Ramos (cell line): Measurements from ENCODE around the gene INO80.

ENCODE experiments used
- in situ Hi-C: fragments of 300-500 bp; cut with MboI; formaldehyde crosslinking; loops from one replicate; pipeline ENCODE4 v1.14.3; 2022; ENCODE audit warnings: low sequenced_read_pairs; ENCODE audit not compliant: unreplicated experiment

The INO80 gene

DNA sequence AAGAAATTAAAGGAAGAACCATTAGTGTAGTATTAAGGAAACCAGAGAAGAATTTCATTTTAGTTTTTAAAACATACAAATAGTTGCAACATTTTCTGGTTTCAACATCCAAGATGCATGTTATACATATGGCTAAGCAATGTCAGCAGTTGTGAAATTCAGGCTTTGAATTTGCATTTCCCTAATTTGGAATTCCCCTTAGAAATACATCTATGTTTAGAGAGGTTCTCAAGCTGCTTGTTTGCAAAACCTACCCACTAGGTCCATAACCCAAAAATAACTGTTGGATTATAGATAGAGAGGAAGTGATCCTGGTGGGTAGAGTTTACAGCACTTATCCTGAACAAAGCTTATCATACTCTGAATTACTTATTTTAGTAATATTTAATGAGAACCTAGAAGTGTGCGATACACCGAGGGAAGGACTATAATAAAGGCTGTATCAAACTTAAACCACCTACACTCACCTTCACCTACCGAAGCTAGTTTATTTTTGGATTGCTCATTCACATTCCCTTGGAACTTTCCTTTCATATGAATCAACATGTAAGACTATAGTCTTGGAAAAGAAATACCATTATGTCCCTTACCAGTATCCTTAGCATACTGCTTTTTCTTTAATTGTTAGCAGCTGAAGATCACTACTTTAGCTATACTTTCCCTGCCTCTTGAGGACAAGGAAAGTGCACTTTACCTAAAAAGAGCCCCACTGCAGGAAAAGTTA, 102.2 kb downstream of the INO80 start:
- in situ Hi-C loops = no loop called here

- in situ Hi-C loops = no loop called here
Observed at GRCh38 chr15:41011055-41011815, 104.8 kb downstream of the INO80 start.

GRCh38 chr15:41010345-41010744, 105.7 kb downstream of the INO80 start:
- in situ Hi-C loops = no loop called here

GRCh38 chr15:41006479-41006878, 109.6 kb downstream of the INO80 start:
- in situ Hi-C loops = no loop called here

- in situ Hi-C loops = no loop called here
Observed at GRCh38 chr15:41004490-41004889, 111.6 kb downstream of the INO80 start.

DNA sequence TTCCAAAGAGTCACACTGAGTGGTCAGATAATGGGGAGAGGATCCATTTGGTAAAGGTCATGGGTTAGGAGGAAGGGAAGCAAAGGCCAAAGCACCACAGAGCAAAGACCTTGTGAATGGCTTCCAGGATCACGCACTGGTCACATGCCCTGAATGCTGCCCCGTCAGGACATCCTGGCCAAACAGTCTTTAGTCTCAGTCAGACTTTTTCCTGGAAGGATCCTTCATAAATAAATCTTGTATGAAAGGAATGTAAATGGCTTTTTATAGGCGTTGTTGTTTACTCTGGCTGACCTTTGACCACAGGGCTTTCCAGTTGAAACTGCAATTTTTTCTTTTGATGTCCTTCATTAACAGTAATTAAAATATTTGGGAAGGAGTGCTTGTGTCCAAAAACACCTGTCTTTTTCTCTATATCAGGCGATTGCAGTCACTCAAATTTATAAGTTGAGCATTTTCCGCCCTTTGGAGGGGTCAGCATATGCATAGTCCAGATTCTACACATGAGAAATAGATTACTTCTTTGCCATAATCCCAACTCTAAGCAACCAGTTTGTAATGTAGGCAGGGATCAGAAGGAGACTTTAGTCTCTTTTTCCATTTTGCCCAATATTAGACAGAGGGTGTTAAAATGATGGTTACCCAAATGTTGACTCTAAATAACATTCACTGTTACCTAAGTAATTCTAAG, 114.4 kb downstream of the INO80 start:
- in situ Hi-C loops = no loop called here

- in situ Hi-C loops = no loop called here
Observed at GRCh38 chr15:40999190-40999589, 116.9 kb downstream of the INO80 start.

GRCh38 chr15:40995656-40996055, 120.4 kb downstream of the INO80 start:
- in situ Hi-C loops = no loop called here

- in situ Hi-C loops = no loop called here
Observed at GRCh38 chr15:40992825-40993224, 123.3 kb downstream of the INO80 start.

DNA sequence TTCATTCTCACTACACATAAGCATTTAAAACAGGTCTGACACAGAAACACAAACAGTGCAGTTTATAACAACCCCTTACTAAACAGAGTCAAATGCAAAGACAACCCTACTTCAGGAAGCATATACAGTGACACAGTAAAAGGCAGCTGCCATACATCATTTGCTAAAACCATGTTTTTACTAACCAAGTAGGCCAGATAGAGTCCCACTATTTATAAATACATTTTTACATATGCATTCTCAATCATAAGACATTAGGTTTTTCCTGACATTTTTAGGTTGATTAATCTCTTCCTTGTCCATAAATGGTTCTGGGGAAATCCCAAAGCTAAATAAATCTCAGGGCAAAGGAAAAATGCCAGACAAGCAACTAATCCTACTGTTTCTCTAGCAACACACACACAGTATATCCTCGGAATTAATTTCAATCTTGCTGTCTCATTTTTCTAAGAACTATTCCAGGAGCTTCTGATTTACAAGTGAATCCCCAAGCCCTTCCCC, 123.8 kb downstream of the INO80 start:
- in situ Hi-C loops = no loop called here

GRCh38 chr15:40991355-40991754, 124.7 kb downstream of the INO80 start:
- in situ Hi-C loops = no loop called here

- in situ Hi-C loops = no loop called here
Observed at GRCh38 chr15:40990789-40991188, 125.3 kb downstream of the INO80 start.

DNA sequence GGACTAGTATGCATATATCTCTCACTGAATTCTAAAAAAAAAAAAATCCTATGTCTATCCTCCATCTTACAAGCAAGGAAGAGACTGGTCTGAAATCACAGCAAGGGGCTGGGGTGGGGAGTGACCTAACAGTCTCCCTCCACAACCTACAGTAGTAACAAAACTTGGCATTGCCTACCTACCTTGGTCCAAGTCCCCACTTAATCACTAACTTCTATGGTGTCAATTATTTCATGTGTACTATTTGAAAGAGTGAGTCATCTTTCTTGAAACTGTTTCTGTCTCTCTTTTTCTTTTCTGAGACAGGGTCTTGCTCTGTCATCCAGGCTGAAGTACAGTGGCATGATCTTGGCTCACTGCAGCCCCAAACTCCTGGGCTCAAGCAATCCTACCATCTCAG, 126.0 kb downstream of the INO80 start:
- in situ Hi-C loops = no loop called here

- in situ Hi-C loops = no loop called here
Observed at GRCh38 chr15:40988156-40988555, 127.9 kb downstream of the INO80 start.

- in situ Hi-C loops = no loop called here
Observed at GRCh38 chr15:40986820-40987219, 129.3 kb downstream of the INO80 start.

DNA sequence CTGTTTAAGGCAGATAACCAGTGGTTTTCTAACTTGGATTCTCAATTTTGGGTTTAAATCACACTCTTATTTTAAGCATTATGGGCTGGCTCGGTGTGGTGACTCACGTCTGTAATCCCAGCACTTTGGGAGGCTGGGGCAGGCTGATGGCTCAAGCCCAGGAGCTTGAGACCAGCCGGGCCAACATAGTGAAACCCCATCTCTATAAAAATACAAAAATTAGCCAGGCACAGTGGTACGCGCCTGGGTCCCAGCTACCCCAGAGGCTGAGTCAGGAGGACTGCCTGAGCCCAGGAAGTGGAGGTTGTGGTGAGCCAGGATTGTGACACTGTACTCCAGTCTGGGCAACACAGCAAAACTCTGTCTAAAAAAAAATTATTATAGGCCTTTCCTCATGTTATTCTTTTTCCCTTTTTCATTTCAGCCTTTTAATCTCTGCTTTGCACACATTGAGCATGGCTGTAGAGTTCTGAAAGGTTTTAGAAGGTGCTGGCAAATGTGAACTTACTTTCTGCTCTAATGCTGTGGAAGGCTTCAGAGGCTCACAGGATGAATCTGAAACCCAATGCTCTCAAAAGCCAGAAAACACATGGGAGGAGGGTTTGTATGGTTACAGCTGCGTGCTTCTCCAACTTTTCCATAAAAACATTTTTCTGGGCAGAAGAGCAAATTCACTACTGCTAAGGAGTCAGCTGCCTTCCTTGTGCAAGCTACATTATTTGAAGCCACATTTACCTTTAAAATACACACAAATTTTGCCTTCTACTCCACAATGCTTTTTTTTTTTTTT, 130.3 kb downstream of the INO80 start:
- in situ Hi-C loops = no loop called here

GRCh38 chr15:40984964-40985363, 131.1 kb downstream of the INO80 start:
- in situ Hi-C loops = no loop called here

- in situ Hi-C loops = no loop called here
Observed at GRCh38 chr15:40984406-40984805, 131.7 kb downstream of the INO80 start.

- in situ Hi-C loops = no loop called here
Observed at GRCh38 chr15:40982855-40983254, 133.2 kb downstream of the INO80 start.

GRCh38 chr15:40981186-40981585, 134.9 kb downstream of the INO80 start:
- in situ Hi-C loops = no loop called here
